Muscle of arm (tissue), 12 donors: ENCODE measurements around the gene TMEM141. TPM values are rescaled to one million over a fixed set of nuclear protein-coding genes. Genes with fewer than 3 reads are reported as not detected.
"Not testable (repeated sequence)": the region's sequence is repeated elsewhere in the genome, so short reads cannot be mapped to it uniquely, and the experiment has no call there.

Experiments used
- DNase-seq: peaks from one replicate; pipeline ENCODE4 v3.0.0-alpha.2; 2013
- polyA plus RNA-seq, 12 donors: library from polyadenylated mRNA; unstranded; fragments of 120-200 nt; gene quantifications; one replicate each; pipeline ENCODE4 v1.2.1, GENCODE V29; 2013; ENCODE audit not compliant: insufficient read length in 12 of 12

Gene TMEM141
- polyA plus RNA-seq, 12 donors: 26.7 to 128 (median 30.8) TPM; not detected in 1

GRCh38 chr9:136766410-136767120, 24.6 kb upstream of the TMEM141 start:
- DNase-seq: peak; percentile 53

GRCh38 chr9:136769710-136770191, 21.4 kb upstream of the TMEM141 start:
- no peak for DNase-seq

GRCh38 chr9:136771907-136772415, 19.2 kb upstream of the TMEM141 start:
- DNase-seq: no peak

- no peak for DNase-seq
These were observed 17.6 kb upstream of the TMEM141 start for GRCh38 chr9:136773386-136774044.

- DNase-seq: no peak
These were observed 16.6 kb upstream of the TMEM141 start for GRCh38 chr9:136774416-136775045.

- no peak for DNase-seq
These were observed 16.0 kb upstream of the TMEM141 start for GRCh38 chr9:136775191-136775590.

GRCh38 chr9:136776947-136777346, 14.2 kb upstream of the TMEM141 start:
- DNase-seq: no peak

GRCh38 chr9:136777359-136777758, 13.8 kb upstream of the TMEM141 start:
- no peak for DNase-seq

- no peak for DNase-seq
These were observed 11.3 kb upstream of the TMEM141 start for GRCh38 chr9:136779808-136780207.

- no peak for DNase-seq
These were observed 8.7 kb upstream of the TMEM141 start for GRCh38 chr9:136782452-136782851.

GRCh38 chr9:136784249-136784996, 6.7 kb upstream of the TMEM141 start:
- no peak for DNase-seq

- no peak for DNase-seq
These were observed 6.2 kb upstream of the TMEM141 start for GRCh38 chr9:136784997-136785361.

GRCh38 chr9:136785565-136786355, 5.4 kb upstream of the TMEM141 start:
- not testable (repeated sequence) for DNase-seq

- DNase-seq: no peak
These were observed 4.7 kb upstream of the TMEM141 start for GRCh38 chr9:136786451-136786850.

- DNase-seq: not testable (repeated sequence)
These were observed 4.2 kb upstream of the TMEM141 start for GRCh38 chr9:136786983-136787382.

- DNase-seq: peak; percentile 82
These were observed 3.3 kb upstream of the TMEM141 start for GRCh38 chr9:136787690-136788400.

GRCh38 chr9:136788644-136789522, 2.3 kb upstream of the TMEM141 start:
- not testable (repeated sequence) for DNase-seq

GRCh38 chr9:136789523-136789937, 1.6 kb upstream of the TMEM141 start:
- no peak for DNase-seq
